H1 (cell line): ENCODE results near the gene ZNF385B. TPM values are rescaled to one million over a fixed set of nuclear protein-coding genes. Genes with fewer than 3 reads are reported as not detected.

Source experiments
- CTCF ChIA-PET: fragments of 300-600 bp; sonication (Branson Sonifier 250); formaldehyde crosslinking; loops from one replicate; lab custom pipeline; 2021; ENCODE audit not compliant: partially characterized antibody; lab: Charles Lee
- POLR2A ChIA-PET: fragments of 300-600 bp; sonication (Branson Sonifier 250); formaldehyde crosslinking; loops from one replicate; lab custom pipeline; 2021; ENCODE audit warnings: inconsistent platforms; ENCODE audit not compliant: partially characterized antibody; lab: Charles Lee
- DNase-seq, 2 experiments: peaks; one replicate each; pipeline versions ENCODE4 v3.0.0 to v3.0.0-alpha.2; 2010 to 2022; ENCODE audit warnings: low spot score in 2 of 2, low read depth in 1 of 2, mixed read lengths in 1 of 2
- FAIRE-seq: peaks from 2 replicates; lab custom pipeline; 2011; peaks lifted over from hg19 to GRCh38; lab: Jason Lieb, UNC
- H2AFZ ChIP-seq: 2 replicates; pipeline ENCODE4 v1.8.1; 2012; ENCODE audit warnings: low read length, inconsistent platforms
- H2AK5ac ChIP-seq: 2 replicates; pipeline ENCODE4 v1.6.1; 2013; ENCODE audit warnings: low read depth, low read length
- H2BK120ac ChIP-seq: replicated peaks from 2 replicates; pipeline ENCODE3; 2013; ENCODE audit warnings: low read depth, low read length, inconsistent platforms
- H2BK12ac ChIP-seq: 2 replicates; pipeline ENCODE4 v1.6.1; 2013; ENCODE audit warnings: low read depth, low read length
- H2BK15ac ChIP-seq: 2 replicates; pipeline ENCODE4 v1.6.1; 2013; ENCODE audit warnings: low read length
- H2BK20ac ChIP-seq: 2 replicates; pipeline ENCODE4 v1.6.1; 2013; ENCODE audit warnings: low read length
- H2BK5ac ChIP-seq: 2 replicates; pipeline ENCODE4 v1.6.1; 2013; ENCODE audit warnings: low read depth, low read length
- H3K14ac ChIP-seq: 2 replicates; pipeline ENCODE4 v1.6.1; 2013; ENCODE audit warnings: inconsistent platforms; ENCODE audit not compliant: insufficient read length
- H3K18ac ChIP-seq: 2 replicates; pipeline ENCODE4 v1.6.1; 2013; ENCODE audit warnings: low read length; ENCODE audit errors: extremely low read depth
- H3K23ac ChIP-seq: 2 replicates; pipeline ENCODE4 v1.6.1; 2013; ENCODE audit warnings: inconsistent platforms; ENCODE audit not compliant: insufficient read length
- H3K23me2 ChIP-seq: 2 replicates; pipeline ENCODE4 v1.6.1; 2013; ENCODE audit warnings: low read depth, low read length
- H3K27ac ChIP-seq: 2 replicates; pipeline ENCODE4 v1.6.1; 2011; ENCODE audit warnings: low read depth, low read length, inconsistent platforms
- H3K27me3 ChIP-seq, 4 experiments: replicated peaks in 1 of 4; 1 replicate in 1 of 4; 2 replicates in 3 of 4; pipeline versions ENCODE4 v1.6.1 to v1.8.1; 2011 to 2013; ENCODE audit warnings: low read length in 3 of 4, mild to moderate bottlenecking in 3 of 4, inconsistent platforms in 2 of 4, mixed read lengths in 2 of 4, moderate library complexity in 1 of 4; ENCODE audit not compliant: control insufficient read depth in 3 of 4, insufficient read depth in 3 of 4; ENCODE audit errors: extremely low read depth in 1 of 4
- H3K36me3 ChIP-seq, 4 experiments: 2 replicates each; pipeline versions ENCODE4 v1.6.1 to v1.8.1; 2011 to 2013; ENCODE audit warnings: mild to moderate bottlenecking in 4 of 4, low read length in 3 of 4, moderate library complexity in 2 of 4, control low read depth in 1 of 4, inconsistent platforms in 1 of 4; ENCODE audit not compliant: insufficient read depth in 4 of 4, control insufficient read depth in 2 of 4
- H3K4ac ChIP-seq: replicated peaks from 2 replicates; pipeline ENCODE3; 2013; ENCODE audit warnings: low read length, low read depth, mixed read lengths, inconsistent platforms; ENCODE audit not compliant: insufficient read length
- H3K4me1 ChIP-seq, 4 experiments: replicated peaks in 1 of 4; 1 replicate in 1 of 4; 2 replicates in 3 of 4; pipeline versions ENCODE4 v1.6.1 to v1.8.1; 2011 to 2013; ENCODE audit warnings: low read length in 3 of 4, inconsistent platforms in 2 of 4, mixed read lengths in 1 of 4; ENCODE audit not compliant: insufficient read depth in 4 of 4, control insufficient read depth in 3 of 4
- H3K4me2 ChIP-seq, 2 experiments: 2 replicates each; pipeline versions ENCODE4 v1.6.1 to v1.8.1; 2011 to 2013; ENCODE audit warnings: low read depth in 2 of 2, low read length in 2 of 2, control low read depth in 1 of 2, inconsistent platforms in 1 of 2, mild to moderate bottlenecking in 1 of 2; ENCODE audit not compliant: insufficient read depth in 1 of 2
- H3K4me3 ChIP-seq, 4 experiments: fragments of 200-600, 300-600 bp in 1 of 4; sonication (generic), shearing (Covaris generic), sonication (Bioruptor Twin) in 1 of 4; 2 replicates each; pipeline versions ENCODE4 v1.5.1 to v1.8.1; 2011 to 2016; ENCODE audit warnings: low read length in 4 of 4, low read depth in 3 of 4, control low read depth in 2 of 4, inconsistent platforms in 2 of 4, mild to moderate bottlenecking in 2 of 4, mixed read lengths in 1 of 4, moderate library complexity in 1 of 4; ENCODE audit not compliant: insufficient read depth in 2 of 4; ENCODE audit errors: extremely low read depth in 1 of 4
- H3K56ac ChIP-seq: replicated peaks from 2 replicates; pipeline ENCODE3; 2013; ENCODE audit warnings: low read depth, mild to moderate bottlenecking, mixed read lengths, low read length, inconsistent platforms; ENCODE audit not compliant: insufficient read length
- H3K79me1 ChIP-seq: 2 replicates; pipeline ENCODE4 v1.6.1; 2013; ENCODE audit warnings: low read depth, low read length, control low read depth
- H3K79me2 ChIP-seq, 2 experiments: 2 replicates each; pipeline versions ENCODE4 v1.6.1 to v1.8.1; 2012 to 2013; ENCODE audit warnings: low read length in 2 of 2, mild to moderate bottlenecking in 2 of 2, inconsistent platforms in 1 of 2; ENCODE audit not compliant: insufficient read depth in 2 of 2, control insufficient read depth in 1 of 2
- H3K9ac ChIP-seq, 4 experiments: replicated peaks in 1 of 4; 1 replicate in 1 of 4; 2 replicates in 3 of 4; pipeline versions ENCODE4 v1.6.1 to v1.8.1; 2011 to 2013; ENCODE audit warnings: low read depth in 3 of 4, low read length in 3 of 4, control low read depth in 2 of 4, mild to moderate bottlenecking in 2 of 4, moderate library complexity in 2 of 4, inconsistent platforms in 1 of 4; ENCODE audit errors: extremely low read depth in 1 of 4
- H3K9me3 ChIP-seq, 2 experiments: 2 replicates each; pipeline versions ENCODE4 v1.6.1 to v1.8.1; 2012 to 2013; ENCODE audit warnings: mild to moderate bottlenecking in 2 of 2, moderate library complexity in 2 of 2, control low read depth in 1 of 2, inconsistent platforms in 1 of 2, low read depth in 1 of 2, low read length in 1 of 2, mixed read lengths in 1 of 2; ENCODE audit not compliant: insufficient read depth in 2 of 2
- H4K20me1 ChIP-seq, 2 experiments: replicated peaks in 1 of 2; 2 replicates each; pipeline versions ENCODE3 to v1.8.1; 2011 to 2013; ENCODE audit warnings: inconsistent platforms in 2 of 2, low read length in 2 of 2, mild to moderate bottlenecking in 1 of 2; ENCODE audit not compliant: insufficient read depth in 2 of 2, control insufficient read depth in 1 of 2
- H4K5ac ChIP-seq: 2 replicates; pipeline ENCODE4 v1.6.1; 2013; ENCODE audit warnings: low read length, low read depth, mixed read lengths, inconsistent platforms; ENCODE audit not compliant: insufficient read length
- H4K8ac ChIP-seq: 2 replicates; pipeline ENCODE4 v1.8.0; 2013; ENCODE audit warnings: mild to moderate bottlenecking, moderate library complexity, low read length, inconsistent platforms; ENCODE audit not compliant: insufficient read depth; ENCODE audit errors: extremely low read depth
- H4K91ac ChIP-seq: replicated peaks from 2 replicates; pipeline ENCODE3; 2013; ENCODE audit warnings: low read length, mixed read lengths, inconsistent platforms; ENCODE audit not compliant: insufficient read length
- CREB1 ChIP-seq: IDR thresholded peaks from 2 replicates; pipeline ENCODE4 v1.6.1; 2012; ENCODE audit warnings: inconsistent platforms
- SP4 ChIP-seq: IDR thresholded peaks from 2 replicates; pipeline ENCODE4 v1.6.1; 2012; ENCODE audit warnings: low read length, inconsistent platforms
- WGBS, 2 experiments: shearing (Covaris generic) in 1 of 2; methylation state at CpG; one replicate each; pipeline versions ENCODE4 v1.1.6 to v1.1.7; 2013 to 2015; ENCODE audit warnings: low lambda C conversion rate in 2 of 2, mixed read lengths in 2 of 2, inconsistent platforms in 1 of 2, low coverage in 1 of 2, missing lambda C conversion rate in 1 of 2; ENCODE audit not compliant: insufficient replicate concordance in 2 of 2, insufficient coverage in 1 of 2, insufficient read length in 1 of 2; ENCODE audit errors: extremely low coverage in 1 of 2, missing lambda C conversion rate in 1 of 2; 5-methylcytosine and 5-hydroxymethylcytosine counted together
- polyA plus RNA-seq, 7 experiments: library from polyadenylated mRNA; depleted of rRNA in 3 of 7; stranded (reverse) in 5 of 7; unstranded in 2 of 7; fragments of >200 nt in 5 of 7; fragments of 200-250 nt in 2 of 7; gene quantifications; 1 replicate in 5 of 7; 2 replicates in 1 of 7; 4 replicates in 1 of 7; pipeline versions ENCODE4 v1.2.1 to v1.2.3, GENCODE V29; 2011 to 2013; ENCODE audit warnings: missing spikeins in 2 of 7, mixed read lengths in 2 of 7
- total RNA-seq: library from RNA; stranded (reverse); fragmentation: NEBNext Ultra II Directional; extraction: Animal tissue kit (Norgen Biotek cat#: 25700); gene quantifications from 2 replicates; pipeline ENCODE4 v1.2.1, GENCODE V29; 2021

Gene ZNF385B
- total and polyA plus RNA-seq, 2 of the 8 experiments (the other 6 are each of a cell fraction or from before 2014, with no cell fraction given), result 1.1 to 3.7 TPM

DNA sequence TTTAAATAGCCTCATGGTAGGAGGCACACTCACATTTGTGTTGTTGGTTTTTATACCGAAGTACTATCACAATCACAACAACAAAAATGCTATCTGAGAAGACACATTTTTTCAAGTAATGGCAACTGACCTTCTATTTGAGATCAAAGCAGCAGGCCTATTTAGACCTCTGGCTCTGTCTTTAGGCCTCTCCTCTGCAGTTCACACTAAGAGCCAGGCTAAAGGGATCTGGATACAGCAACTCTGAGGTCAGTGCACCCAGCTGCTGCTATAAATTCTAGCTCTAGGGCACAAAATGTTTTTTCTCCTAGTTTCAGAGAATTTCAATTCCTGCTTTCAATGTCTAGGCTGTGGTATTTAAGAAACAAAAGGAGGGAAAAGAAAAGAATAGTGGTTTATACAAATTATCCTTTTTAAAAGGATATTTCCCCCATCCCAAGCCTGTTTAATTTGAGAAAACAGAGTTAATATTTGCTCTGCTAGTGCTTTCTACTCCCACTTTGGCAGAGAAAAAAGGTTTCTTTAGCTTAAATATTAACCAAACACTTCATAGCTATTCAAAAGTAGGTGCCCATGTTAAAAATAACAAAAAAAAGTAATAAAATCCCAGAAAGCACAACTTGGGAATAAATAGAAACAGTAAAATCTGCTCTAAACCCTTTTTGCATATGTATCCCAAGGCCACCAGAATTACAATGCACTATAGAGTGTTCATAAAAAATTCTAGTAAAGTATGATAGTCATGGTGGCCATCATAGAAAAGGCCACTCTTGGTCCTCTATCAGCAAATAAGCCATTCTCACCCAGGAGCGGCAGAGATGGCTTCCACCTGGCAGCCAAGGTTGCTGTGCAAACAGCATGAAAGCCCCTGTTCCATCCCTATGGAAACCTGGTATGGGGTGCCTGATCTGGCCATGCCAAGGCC lies 303.1 kb downstream of the ZNF385B start:
- TF ChIP-seq SP4 (no peak), CREB1 (no peak)
- TF ChIP-seq, all 59 proteins: peak for 0

More for the DNA sequence above, 303.1 kb downstream of the ZNF385B start:
- no peak overlapping the region for H3K14ac ChIP-seq
- no peak overlapping the region for H2AFZ ChIP-seq
- H2BK5ac ChIP-seq, result no peak overlapping the region
- CTCF ChIA-PET, result interaction anchor here (1.0 to 1.2 kb wide), 2 partner anchors 37 to 117 kb away, joined by 3 read pairs; no protein-coding TSS in a partner anchor
- H4K20me1 ChIP-seq, result no peaks in the 10 kb centered on the region
- H3K36me3 ChIP-seq, result no peaks in the 10 kb centered on the region
- H4K91ac ChIP-seq, result no peak overlapping the region
- FAIRE-seq (no peak), DNase-seq (no peak)
- no peak overlapping the region for H3K4ac ChIP-seq
- no peak overlapping the region for H2BK12ac ChIP-seq
- H3K9ac ChIP-seq, result no peak overlapping the region
- no peak overlapping the region for H4K5ac ChIP-seq
- no peak overlapping the region for H2AK5ac ChIP-seq
- no peaks in the 10 kb centered on the region for H3K79me2 ChIP-seq
- H3K18ac ChIP-seq, result no peak overlapping the region
- no peaks in the 10 kb centered on the region for H3K27me3 ChIP-seq
- H3K23me2 ChIP-seq, result no peaks in the 10 kb centered on the region
- no peak overlapping the region for H2BK120ac ChIP-seq
- H3K56ac ChIP-seq, result no peak overlapping the region
- no peak overlapping the region for H3K23ac ChIP-seq
- no peak overlapping the region for H4K8ac ChIP-seq
- H3K9me3 ChIP-seq, result no peaks in the 10 kb centered on the region
- H2BK20ac ChIP-seq, result no peak overlapping the region
- no peaks in the 10 kb centered on the region for H3K79me1 ChIP-seq
- WGBS, 2 experiments, result 88% methylated on average over 2 of the region's 2 CpGs; no CpG with 5 or more reads in 1 of the 2 experiments
- no peak overlapping the region for H3K4me2 ChIP-seq
- POLR2A ChIA-PET, result no interaction called here
- peaks cover 0 to 3% (median 1%) of the 10 kb centered on the region in 4 experiments; a peak in 2 of 7 replicates for H3K4me1 ChIP-seq
- H3K27ac ChIP-seq, result no peak overlapping the region
- no peak overlapping the region for H2BK15ac ChIP-seq
- no peak overlapping the region for H3K4me3 ChIP-seq
